Measurements from ENCODE around the gene S100A9. TPM values are rescaled to one million over a fixed set of nuclear protein-coding genes. Genes with fewer than 3 reads are reported as not detected.

The S100A9 gene
- total and polyA plus RNA-seq, 8 donors = 17.0 to 1,552 (median 33.6) TPM

GRCh38 chr1:153397051-153397923 lies 39.6 kb downstream of the S100A9 start:
- intact Hi-C loops (cut with DNase I) = no loop called here
- H3K4me1 ChIP-seq = peaks cover 0 to 41% of the 10 kb centered on the region in 2 donors

GRCh38 chr1:153397924-153398651 lies 40.4 kb downstream of the S100A9 start:
- no peak overlapping the region for H3K27ac ChIP-seq
- H3K4me3 ChIP-seq = no peak overlapping the region
- no peak for DNase-seq
- no peak for ATAC-seq
- intact Hi-C loops (cut with DNase I) = no loop called here
- peaks cover 0 to 20% of the 10 kb centered on the region in 2 donors for H3K27me3 ChIP-seq
- no peaks in the 10 kb centered on the region for H3K36me3 ChIP-seq
- H3K4me1 ChIP-seq = peaks cover 0 to 37% of the 10 kb centered on the region in 2 donors
- no peaks in the 10 kb centered on the region for H3K9me3 ChIP-seq
- TF ChIP-seq CTCF (IDR thresholded peaks at IDR 0.05) = no peak

More at GRCh38 chr1:153397051-153397923, 39.6 kb downstream of the S100A9 start:
- DNase-seq (no peak), ATAC-seq (no peak)
- H3K4me3 ChIP-seq = no peak overlapping the region
- no peaks in the 10 kb centered on the region for H3K36me3 ChIP-seq
- peaks cover 0 to 20% of the 10 kb centered on the region in 2 donors for H3K27me3 ChIP-seq
- no peak for TF ChIP-seq CTCF (IDR thresholded peaks at IDR 0.05)
- no peak overlapping the region for H3K27ac ChIP-seq
- no peaks in the 10 kb centered on the region for H3K9me3 ChIP-seq

- ATAC-seq (no peak), DNase-seq (no peak)
- H3K36me3 ChIP-seq = no peaks in the 10 kb centered on the region
- peaks cover 0 to 13% of the 10 kb centered on the region in 2 donors for H3K27me3 ChIP-seq
- H3K4me1 ChIP-seq = peaks cover 0 to 41% of the 10 kb centered on the region in 2 donors
- intact Hi-C loops (cut with DNase I) = no loop called here
- H3K4me3 ChIP-seq = no peak overlapping the region
- H3K27ac ChIP-seq = no peak overlapping the region
- H3K9me3 ChIP-seq = no peaks in the 10 kb centered on the region
- TF ChIP-seq CTCF (IDR thresholded peaks at IDR 0.05) = no peak
These were observed 41.9 kb downstream of the S100A9 start for GRCh38 chr1:153399401-153400055.

- TF ChIP-seq CTCF (IDR thresholded peaks at IDR 0.05) = no peak
- H3K4me3 ChIP-seq = no peak overlapping the region
- ATAC-seq (no peak), DNase-seq (no peak)
- peaks cover 0 to 11% of the 10 kb centered on the region in 2 donors for H3K27me3 ChIP-seq
- H3K27ac ChIP-seq = no peak overlapping the region
- no peaks in the 10 kb centered on the region for H3K36me3 ChIP-seq
- intact Hi-C loops (cut with DNase I) = no loop called here
- H3K4me1 ChIP-seq = peaks cover 0 to 42% of the 10 kb centered on the region in 2 donors
- no peaks in the 10 kb centered on the region for H3K9me3 ChIP-seq
These were observed 42.6 kb downstream of the S100A9 start for GRCh38 chr1:153400244-153400643.

All from left lung (tissue), 10 donors.